Activated B cell treated with CpG ODN at 0.5 μM for 24 hours (primary cell): Measurements from ENCODE around the gene WWP2. TPM values are rescaled to one million over a fixed set of nuclear protein-coding genes. Genes with fewer than 3 reads are reported as not detected.

Experiments
- ATAC-seq: fragments of 200-7000 bp; cut with Tn5 transposase; one replicate; pipeline ENCODE4 v1.10.0; 2021; ENCODE audit warnings: low read depth, mild to moderate bottlenecking, moderate library complexity
- CTCF ChIA-PET: fragments of 350-600 bp; sonication (Branson Sonifier 250); formaldehyde crosslinking; loops from one replicate; lab custom pipeline; 2021; ENCODE audit warnings: antibody characterized with exemption; lab: Charles Lee
- POLR2A ChIA-PET: fragments of 350-600 bp; sonication (Branson Sonifier 250); formaldehyde crosslinking; loops from one replicate; lab custom pipeline; 2021; ENCODE audit warnings: antibody characterized with exemption; lab: Charles Lee
- DNase-seq: peaks from one replicate; pipeline ENCODE4 v3.0.0; 2022
- H3K27ac Mint-ChIP-seq: one replicate; pipeline ENCODE4 v1.8.0; 2020; ENCODE audit warnings: mixed read lengths
- H3K27me3 Mint-ChIP-seq: one replicate; pipeline ENCODE4 v1.8.0; 2021; ENCODE audit warnings: mixed read lengths
- H3K36me3 Mint-ChIP-seq: one replicate; pipeline ENCODE4 v1.8.0; 2021; ENCODE audit warnings: low read depth, mixed read lengths
- H3K4me1 Mint-ChIP-seq: one replicate; pipeline ENCODE4 v1.8.0; 2021; ENCODE audit warnings: mixed read lengths
- H3K4me3 Mint-ChIP-seq: one replicate; pipeline ENCODE4 v1.8.0; 2020; ENCODE audit warnings: mild to moderate bottlenecking, mixed read lengths
- H3K9me3 Mint-ChIP-seq: one replicate; pipeline ENCODE4 v1.8.0; 2020; ENCODE audit warnings: mixed read lengths
- intact Hi-C: fragments of 100-400 bp; cut with micrococcal nuclease; formaldehyde crosslinking; loops from one replicate; pipeline ENCODE4 v1.15.1; 2024
- total RNA-seq: library from RNA; stranded (reverse); gene quantifications from 2 replicates; pipeline ENCODE4 v1.2.3, GENCODE V29; 2022
- TF ChIP-seq, protein P1 (sequence below): fragments of 200-600 bp; IDR thresholded peaks from one replicate; pipeline ENCODE4 v1.8.0; 2022; ENCODE audit warnings: antibody characterized with exemption, mild to moderate bottlenecking

Gene WWP2
- total RNA-seq, 1 donor from 2014 or later: 80.8 TPM

DNA sequence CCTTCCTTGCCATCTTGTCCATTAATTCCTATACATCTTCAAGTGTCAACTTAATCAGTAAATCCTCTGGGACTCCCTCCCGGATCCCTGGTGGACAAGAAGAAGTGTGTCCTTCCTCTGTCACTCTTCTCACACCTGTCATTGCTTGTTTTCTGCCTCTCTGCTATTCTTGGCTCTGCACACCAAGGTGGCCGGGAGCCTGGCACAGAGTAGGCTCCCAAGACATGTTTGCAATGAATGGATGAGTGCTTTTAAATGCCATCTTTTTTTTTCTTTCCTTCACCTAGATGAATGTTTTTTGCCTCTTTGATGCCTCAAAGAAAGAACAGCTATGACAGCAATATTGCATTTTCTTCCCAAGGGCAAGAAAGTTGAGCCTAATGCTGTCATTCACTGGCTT is 131.0 kb downstream of the WWP2 start:
- TF ChIP-seq, protein P1, sequence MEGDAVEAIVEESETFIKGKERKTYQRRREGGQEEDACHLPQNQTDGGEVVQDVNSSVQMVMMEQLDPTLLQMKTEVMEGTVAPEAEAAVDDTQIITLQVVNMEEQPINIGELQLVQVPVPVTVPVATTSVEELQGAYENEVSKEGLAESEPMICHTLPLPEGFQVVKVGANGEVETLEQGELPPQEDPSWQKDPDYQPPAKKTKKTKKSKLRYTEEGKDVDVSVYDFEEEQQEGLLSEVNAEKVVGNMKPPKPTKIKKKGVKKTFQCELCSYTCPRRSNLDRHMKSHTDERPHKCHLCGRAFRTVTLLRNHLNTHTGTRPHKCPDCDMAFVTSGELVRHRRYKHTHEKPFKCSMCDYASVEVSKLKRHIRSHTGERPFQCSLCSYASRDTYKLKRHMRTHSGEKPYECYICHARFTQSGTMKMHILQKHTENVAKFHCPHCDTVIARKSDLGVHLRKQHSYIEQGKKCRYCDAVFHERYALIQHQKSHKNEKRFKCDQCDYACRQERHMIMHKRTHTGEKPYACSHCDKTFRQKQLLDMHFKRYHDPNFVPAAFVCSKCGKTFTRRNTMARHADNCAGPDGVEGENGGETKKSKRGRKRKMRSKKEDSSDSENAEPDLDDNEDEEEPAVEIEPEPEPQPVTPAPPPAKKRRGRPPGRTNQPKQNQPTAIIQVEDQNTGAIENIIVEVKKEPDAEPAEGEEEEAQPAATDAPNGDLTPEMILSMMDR: no peak
- Mint-ChIP-seq H3K36me3 (peaks cover 81% of the 10 kb centered on the region), H3K27ac (no peak overlapping the region), H3K27me3 (no peaks in the 10 kb centered on the region), H3K4me1 (no peaks in the 10 kb centered on the region), H3K4me3 (no peak overlapping the region), H3K9me3 (no peaks in the 10 kb centered on the region)
- ChIA-PET POLR2A (no interaction called here), CTCF (no interaction called here)
- ATAC-seq (no peak), DNase-seq (no peak)
- intact Hi-C loops: no loop called here

DNA sequence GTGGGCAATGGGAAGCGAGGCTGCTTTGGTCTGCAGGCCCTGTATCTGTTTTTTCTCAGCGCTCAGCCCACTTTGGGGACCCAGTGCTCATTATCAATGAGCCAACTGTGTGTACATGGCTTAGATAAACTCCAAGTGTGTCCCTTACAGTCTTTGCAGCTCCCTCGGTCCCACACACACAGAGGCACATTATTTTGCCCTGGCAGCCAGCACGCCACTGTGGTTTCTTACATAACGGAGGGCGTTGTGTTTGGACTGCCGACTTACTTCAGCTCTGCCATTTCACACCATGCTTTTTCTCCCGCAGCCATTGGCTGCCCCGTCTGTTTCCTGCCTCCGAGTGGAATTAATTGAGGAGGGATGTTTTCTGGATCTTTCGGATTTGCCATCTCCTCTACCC is 132.5 kb downstream of the WWP2 start:
- Mint-ChIP-seq H3K4me3 (no peak overlapping the region), H3K36me3 (peaks cover 75% of the 10 kb centered on the region), H3K27me3 (no peaks in the 10 kb centered on the region), H3K9me3 (no peaks in the 10 kb centered on the region), H3K4me1 (no peaks in the 10 kb centered on the region), H3K27ac (no peak overlapping the region)
- ATAC-seq (no peak), DNase-seq (no peak)
- ChIA-PET CTCF (no interaction called here), POLR2A (no interaction called here)
- intact Hi-C loops: no loop called here
- TF ChIP-seq, protein P1: no peak

DNA sequence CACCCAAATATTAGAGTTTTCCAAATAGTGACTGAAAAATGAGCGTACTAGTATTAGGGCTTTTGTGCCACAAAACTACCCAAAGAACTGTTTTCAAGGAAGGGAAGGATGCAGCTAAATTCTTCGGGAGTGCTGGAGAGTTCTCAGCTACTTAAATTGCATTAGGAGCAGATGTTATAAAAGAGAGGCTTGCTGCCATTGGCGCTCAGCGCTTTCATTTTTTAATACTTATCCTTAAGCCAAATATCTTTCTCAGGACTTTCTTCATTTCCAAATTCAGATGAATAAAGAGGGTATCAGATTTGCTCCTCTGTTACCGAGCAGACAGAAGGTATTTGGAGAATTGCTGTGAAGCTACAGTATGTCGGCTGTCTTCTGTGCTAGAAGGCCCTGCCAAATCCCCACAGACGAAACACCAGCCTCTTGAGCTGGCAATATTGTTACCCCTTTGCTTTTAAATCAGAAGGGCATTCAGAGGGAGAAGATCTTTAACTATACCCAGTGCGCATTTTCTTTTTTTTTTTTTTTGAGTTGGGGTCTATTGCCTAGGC is 141.8 kb downstream of the WWP2 start:
- no peaks in the 10 kb centered on the region for H3K4me1 Mint-ChIP-seq
- DNase-seq (no peak), ATAC-seq (no peak)
- TF ChIP-seq, protein P1: no peak
- H3K36me3 Mint-ChIP-seq: peaks cover 59% of the 10 kb centered on the region
- H3K4me3 Mint-ChIP-seq: no peak overlapping the region
- no peaks in the 10 kb centered on the region for H3K27me3 Mint-ChIP-seq
- CTCF ChIA-PET: interaction anchor here (1.7 kb wide), 1 partner anchor 27 kb away, joined by 4 read pairs; no protein-coding TSS in a partner anchor
- H3K27ac Mint-ChIP-seq: no peak overlapping the region
- POLR2A ChIA-PET: interaction anchor here (0.5 to 0.7 kb wide), 3 partner anchors 187 to 1950 kb away, joined by 3 to 5 read pairs (median 3); no protein-coding TSS in a partner anchor
- H3K9me3 Mint-ChIP-seq: no peaks in the 10 kb centered on the region
- intact Hi-C loops: no loop called here

DNA sequence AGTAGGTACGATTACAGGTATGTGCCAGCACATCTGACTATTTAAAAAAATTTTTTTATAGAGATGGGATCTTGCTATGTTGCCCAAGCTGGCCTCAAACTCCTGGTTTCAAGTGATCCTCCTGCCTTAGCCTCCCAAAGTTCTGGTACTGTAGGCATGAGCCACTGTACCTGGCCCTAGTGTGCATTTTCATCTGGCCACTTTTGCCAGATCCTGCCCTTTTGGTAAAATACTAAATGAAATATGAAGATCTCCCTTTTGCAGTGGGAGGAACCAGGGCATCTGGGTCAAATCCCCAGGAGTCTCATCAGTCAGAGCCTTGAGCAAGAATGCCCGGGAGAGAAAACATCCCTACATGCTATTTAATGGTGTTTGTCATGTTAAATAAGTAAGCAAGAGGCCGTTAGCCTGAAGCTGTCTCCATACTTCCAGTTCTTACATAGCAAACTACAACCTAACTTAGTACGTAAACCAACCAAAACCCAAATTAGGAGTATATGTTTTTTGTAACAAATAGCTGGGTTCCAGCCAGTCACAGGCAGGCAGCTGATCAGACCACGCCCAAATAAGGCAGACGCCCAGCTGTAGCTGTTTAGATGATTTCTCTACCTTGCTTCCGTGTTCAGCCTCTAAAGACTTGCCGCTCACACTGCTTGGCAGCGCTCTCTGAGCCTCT is 142.5 kb downstream of the WWP2 start:
- no peak for DNase-seq
- peaks cover 62% of the 10 kb centered on the region for H3K36me3 Mint-ChIP-seq
- H3K27ac Mint-ChIP-seq: no peak overlapping the region
- no peak overlapping the region for H3K4me3 Mint-ChIP-seq
- ChIA-PET POLR2A (interaction anchor here (0.5 kb wide), 1 partner anchor 188 kb away, joined by 3 read pairs; no protein-coding TSS in a partner anchor), CTCF (interaction anchor here (1.7 kb wide), 1 partner anchor 26 kb away, joined by 4 read pairs; no protein-coding TSS in a partner anchor)
- H3K4me1 Mint-ChIP-seq: no peaks in the 10 kb centered on the region
- intact Hi-C loops: no loop called here
- TF ChIP-seq, protein P1: no peak
- H3K27me3 Mint-ChIP-seq: no peaks in the 10 kb centered on the region
- H3K9me3 Mint-ChIP-seq: no peaks in the 10 kb centered on the region
- no peak for ATAC-seq

DNA sequence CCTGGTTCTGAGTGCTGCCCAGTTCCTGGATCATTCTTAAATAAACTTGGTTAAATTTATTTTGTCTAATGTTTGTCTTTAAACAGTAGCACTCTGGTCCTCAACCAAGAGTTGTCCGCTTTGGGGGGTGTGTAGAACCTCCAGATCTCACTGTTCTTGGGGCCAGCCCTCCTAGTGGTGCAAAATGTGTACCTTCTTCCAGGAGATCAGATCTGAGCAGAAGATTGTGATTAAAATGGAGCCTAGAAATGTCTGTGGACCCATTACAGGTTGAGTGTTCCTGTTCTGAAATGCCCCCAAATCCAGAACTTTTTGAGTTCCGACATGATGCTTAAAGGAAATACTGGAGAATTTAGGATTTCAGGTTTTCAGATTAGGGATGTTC is 143.0 kb downstream of the WWP2 start:
- DNase-seq (no peak), ATAC-seq (no peak)
- ChIA-PET CTCF (no interaction called here), POLR2A (interaction anchor here (0.6 kb wide), 1 partner anchor 45 kb away, joined by 3 read pairs; no protein-coding TSS in a partner anchor)
- no peaks in the 10 kb centered on the region for H3K4me1 Mint-ChIP-seq
- TF ChIP-seq, protein P1: no peak
- H3K4me3 Mint-ChIP-seq: no peak overlapping the region
- H3K9me3 Mint-ChIP-seq: no peaks in the 10 kb centered on the region
- intact Hi-C loops: no loop called here
- peaks cover 64% of the 10 kb centered on the region for H3K36me3 Mint-ChIP-seq
- no peaks in the 10 kb centered on the region for H3K27me3 Mint-ChIP-seq
- H3K27ac Mint-ChIP-seq: no peak overlapping the region
